HG02938 (cell line): ENCODE measurements around the gene SMYD3.
"Not testable (repeated sequence)": the region's sequence is repeated elsewhere in the genome, so short reads cannot be mapped to it uniquely, and the experiment has no call there.

Experiments used
- ATAC-seq: cut with Tn5 transposase; IDR thresholded peaks from one replicate; pipeline ENCODE4 v1.9.1; 2021; ENCODE audit warnings: mild to moderate bottlenecking, moderate library complexity; ENCODE audit not compliant: unreplicated experiment

SMYD3 gene

GRCh38 chr1:246081138-246081702 lies 425.9 kb downstream of the SMYD3 start:
- ATAC-seq: no peak

DNA sequence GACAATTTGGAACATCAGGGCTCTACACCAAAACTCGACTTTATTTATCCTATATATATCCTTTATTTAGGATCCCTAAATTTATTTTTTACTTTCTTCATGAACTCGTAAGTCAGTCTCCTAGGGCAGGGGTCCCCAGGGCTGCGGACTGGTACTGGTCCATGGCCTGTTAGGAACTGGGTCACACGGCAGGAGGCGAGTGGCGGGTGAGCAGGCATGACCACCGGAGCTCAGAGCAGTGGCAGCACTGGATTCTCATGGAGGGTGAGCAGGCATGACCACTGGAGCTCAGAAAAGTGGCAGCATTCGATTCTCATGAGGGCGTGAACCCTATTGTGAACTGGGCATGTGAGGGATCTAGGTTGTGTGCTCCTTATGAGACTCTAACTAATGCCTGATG lies 427.0 kb downstream of the SMYD3 start:
- no peak for ATAC-seq

GRCh38 chr1:246078888-246079252 lies 428.2 kb downstream of the SMYD3 start:
- ATAC-seq: no peak

- ATAC-seq: no peak
Measured at GRCh38 chr1:246078126-246078887, 428.8 kb downstream of the SMYD3 start.

DNA sequence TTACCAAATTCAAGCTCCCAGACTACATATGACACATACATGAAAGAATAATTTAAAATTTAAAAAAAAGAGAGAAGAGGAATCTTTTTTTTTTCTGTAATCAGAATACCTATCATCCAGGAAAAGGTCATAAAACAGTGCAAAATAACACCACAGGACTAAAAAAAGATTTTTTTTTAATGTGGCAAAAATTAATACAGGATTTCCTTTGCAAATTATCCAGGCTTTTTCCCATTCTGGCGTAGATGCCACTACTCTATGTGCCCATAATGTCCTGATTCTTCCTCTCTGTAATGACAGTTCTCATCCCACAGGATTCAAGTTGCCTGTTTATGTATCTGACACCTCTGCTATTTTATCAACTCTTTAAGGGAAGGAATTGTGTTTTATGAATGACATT lies 429.6 kb downstream of the SMYD3 start:
- no peak for ATAC-seq

DNA sequence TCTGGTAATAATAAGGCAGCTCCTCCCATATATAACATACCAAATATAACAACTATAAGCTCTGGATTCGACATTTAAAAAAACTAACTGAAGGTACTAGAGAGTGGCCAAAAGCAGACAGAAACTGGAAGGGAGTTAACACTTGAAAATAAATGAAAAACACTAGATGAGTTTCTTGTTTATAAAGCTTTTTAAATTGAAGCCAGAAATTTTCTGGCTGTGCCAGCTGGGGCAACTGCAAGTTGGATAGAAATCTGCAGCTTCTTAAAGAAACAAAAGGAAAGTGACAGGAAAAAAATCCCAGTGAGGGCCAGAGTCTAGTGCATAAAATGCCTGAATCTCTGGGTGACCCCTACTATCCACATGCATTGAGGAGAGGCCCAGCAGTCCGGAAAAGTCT lies 432.7 kb downstream of the SMYD3 start:
- ATAC-seq: no peak

DNA sequence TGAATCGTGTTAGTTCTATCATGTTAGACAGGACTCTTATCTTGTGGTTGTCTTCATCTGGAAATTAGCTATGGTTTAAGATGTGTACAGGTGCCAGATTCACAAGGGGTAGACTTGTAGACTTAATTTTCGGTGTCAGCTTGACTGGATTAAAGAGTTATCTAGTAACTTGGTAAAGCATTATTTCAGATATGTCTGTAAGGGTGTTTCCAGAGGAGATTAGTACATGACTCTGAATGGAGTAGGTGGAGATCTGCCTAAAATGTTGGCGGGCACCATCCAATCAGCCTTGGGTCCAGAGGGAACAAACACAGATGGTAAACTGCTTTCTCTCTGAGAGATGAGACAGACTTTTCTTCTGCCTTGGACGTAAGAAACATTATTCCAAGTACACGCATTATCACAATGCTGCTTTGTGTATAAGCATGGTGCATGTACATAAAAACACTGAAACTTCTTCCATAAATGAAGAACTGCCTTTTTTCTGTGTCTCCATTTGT lies 434.6 kb downstream of the SMYD3 start:
- no peak for ATAC-seq

DNA sequence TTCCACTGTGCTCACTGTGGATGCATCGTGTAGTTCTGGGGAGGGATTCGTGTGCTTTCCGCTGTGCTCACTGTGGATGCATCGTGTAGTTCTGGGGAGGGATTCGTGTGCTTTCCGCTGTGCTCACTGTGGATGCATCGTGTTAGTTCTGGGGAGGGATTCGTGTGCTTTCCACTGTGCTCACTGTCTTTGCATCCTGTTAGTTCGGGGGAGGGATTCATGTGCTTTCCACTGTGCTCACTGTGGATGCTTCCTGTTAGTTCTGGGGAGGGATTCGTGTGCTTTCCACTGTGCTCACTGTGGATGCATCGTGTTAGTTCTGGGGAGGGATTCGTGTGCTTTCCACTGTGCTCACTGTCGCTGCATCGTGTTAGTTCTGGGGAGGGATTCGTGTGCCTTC lies 435.1 kb downstream of the SMYD3 start:
- not testable (repeated sequence) for ATAC-seq

- not testable (repeated sequence) for ATAC-seq
Measured at GRCh38 chr1:246071561-246071960, 435.5 kb downstream of the SMYD3 start.

DNA sequence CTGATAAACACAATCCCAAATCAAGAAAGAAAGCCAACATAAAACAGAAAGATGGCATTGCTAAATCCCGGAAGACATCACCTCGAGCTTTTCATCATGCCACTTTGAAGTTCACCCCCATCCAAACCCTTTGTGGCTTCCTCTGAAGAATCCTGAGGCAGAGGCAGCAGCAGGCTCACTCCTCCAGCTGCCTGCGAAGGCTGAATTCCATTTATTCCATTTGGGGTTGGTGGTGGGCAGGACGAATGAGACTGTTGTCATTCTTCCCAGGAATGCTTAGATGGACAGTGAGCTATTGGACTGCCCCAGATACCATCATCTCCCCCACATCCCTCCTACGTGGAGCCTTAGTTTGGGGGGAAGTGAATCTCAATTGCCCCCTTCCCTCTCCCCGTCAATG lies 437.5 kb downstream of the SMYD3 start:
- no peak for ATAC-seq

DNA sequence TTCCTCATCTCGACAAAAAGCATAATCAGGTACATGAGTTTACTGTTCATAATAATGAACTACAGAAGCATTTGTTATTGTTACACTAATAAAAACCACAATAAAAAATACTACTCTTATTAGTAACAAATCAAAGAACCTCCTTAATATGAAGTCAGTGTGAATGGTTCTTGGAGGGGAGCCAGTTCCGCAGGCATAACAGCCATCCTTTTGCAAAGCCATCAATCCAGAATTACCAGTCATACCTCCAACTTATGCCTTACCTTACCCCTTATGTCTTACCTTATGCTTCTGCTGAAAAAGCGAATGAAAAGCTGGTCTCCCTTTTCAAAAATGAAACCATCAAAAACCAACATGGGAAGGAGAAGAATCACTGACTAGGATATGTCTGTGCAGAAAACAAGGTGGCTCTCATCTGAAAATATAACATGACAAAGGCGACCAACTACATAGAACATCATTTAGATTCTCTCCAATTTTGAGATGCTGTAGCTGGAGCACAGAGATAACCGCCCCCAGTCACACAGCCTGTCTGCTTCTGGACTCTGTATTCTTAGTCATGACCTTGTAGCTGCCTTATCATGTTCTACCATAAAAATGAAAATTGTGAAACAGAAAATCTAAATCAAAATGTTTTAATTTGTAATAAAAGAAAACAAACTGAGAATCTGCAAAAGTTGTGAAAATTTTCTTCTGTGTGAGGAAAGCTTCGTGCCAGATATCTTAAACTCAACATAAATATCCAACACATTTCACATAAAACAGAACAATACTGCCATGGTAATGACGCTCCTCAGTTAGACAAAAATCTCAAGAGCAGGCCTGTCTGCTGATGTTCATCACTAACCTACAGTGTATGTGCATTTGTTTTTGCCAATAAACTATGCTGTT lies 438.2 kb downstream of the SMYD3 start:
- ATAC-seq: no peak

GRCh38 chr1:246068217-246068512 lies 438.9 kb downstream of the SMYD3 start:
- ATAC-seq: no peak

- no peak for ATAC-seq
Measured at GRCh38 chr1:246067432-246068216, 439.5 kb downstream of the SMYD3 start.

DNA sequence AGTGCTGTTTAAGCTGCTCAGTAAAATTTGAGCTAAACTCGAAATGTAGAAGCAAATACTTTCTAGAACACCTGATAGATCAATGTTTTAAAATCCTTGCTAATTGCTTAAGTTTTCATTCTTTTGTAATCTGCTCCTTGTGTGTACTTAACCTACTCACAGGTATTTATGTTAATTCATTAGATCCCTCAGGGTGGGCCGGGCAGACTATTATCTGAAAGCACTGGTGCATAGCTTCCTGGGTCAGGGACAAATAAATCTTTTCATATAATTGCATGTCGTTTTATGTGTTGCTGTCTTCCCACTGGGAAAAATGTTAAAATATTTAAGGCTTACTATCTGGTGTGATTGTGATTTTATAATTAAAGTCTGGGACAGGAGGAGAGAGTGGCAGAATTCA lies 440.5 kb downstream of the SMYD3 start:
- ATAC-seq: no peak

GRCh38 chr1:246065592-246065991 lies 441.5 kb downstream of the SMYD3 start:
- no peak for ATAC-seq

DNA sequence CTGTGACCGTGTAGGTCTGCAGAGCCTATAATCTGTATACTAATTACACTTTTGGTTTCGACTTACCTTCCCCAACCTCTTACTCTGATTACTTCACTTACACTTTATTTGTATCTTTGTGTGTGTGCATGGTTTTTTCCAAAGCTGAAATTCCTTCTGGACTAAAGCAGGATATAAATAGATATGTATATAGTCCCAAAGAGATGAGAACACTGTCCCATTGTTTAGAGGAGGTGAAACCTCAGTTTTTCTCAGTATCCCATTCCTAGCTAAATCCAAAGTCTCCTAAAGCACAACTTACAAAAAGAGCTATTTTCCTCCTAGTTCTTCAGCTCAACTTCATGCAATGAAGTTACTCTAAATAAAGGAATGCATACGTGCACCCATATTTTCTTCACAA lies 442.2 kb downstream of the SMYD3 start:
- ATAC-seq: no peak

DNA sequence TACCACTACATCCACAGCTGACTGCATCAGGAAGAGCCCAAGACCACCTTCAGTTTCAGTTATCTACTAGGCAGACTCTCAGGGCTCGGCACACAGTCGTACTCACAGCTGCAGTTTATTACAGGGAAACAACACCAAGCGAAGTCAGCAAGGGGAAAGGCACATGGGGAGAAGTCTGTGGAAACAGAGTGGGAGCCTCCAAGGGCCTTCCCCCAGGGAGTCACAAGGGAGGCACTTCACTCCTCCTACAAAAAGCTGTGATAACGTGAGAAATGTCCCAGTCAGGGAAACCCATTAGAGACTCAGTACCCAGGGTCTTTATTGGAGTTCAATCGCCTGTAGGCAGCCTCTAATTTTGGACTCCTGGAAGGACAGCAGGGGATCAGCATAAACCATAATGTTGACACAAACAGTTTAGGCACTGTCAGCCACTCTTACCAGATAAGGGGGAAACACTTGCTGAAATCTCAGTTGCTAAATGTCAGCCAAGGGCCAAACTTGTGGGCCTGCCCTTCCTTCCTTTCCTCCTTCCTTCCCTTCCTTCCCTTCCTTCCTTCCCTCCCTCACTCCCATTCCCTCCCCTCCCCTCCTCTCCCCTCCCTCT lies 444.0 kb downstream of the SMYD3 start:
- ATAC-seq: no peak

DNA sequence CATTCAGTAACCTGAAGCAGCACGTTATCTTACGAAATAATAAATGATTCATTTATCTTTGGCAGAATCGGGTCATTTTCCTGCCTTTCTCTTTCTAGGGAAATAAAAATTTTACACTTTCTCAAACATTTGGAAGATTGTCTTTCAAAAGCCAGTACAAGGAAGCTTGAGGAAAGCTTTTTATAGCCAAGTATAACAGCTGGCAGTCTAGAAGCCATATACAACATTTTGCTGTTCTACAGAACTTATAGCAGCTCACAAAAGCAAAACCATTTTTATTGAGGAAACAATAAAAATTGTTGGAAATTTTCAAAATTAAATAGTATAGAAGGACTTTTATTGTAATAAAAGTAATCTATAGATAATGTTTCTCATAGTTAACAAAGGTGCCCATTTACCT lies 448.6 kb downstream of the SMYD3 start:
- no peak for ATAC-seq

- no peak for ATAC-seq
Measured at GRCh38 chr1:246052603-246053002, 454.5 kb downstream of the SMYD3 start.

- ATAC-seq: no peak
Measured at GRCh38 chr1:246051909-246052518, 455.1 kb downstream of the SMYD3 start.
